ENCODE results near the gene INPP4A.
A peak's percentile ranks its signal among the peaks of the same experiment; 100 is the strongest.

Gene INPP4A

GRCh38 chr2:98444436-98445176 lies at the start of gene INPP4A:
Gene INPP4A, plus strand, starts transcription at chr2:98444858. Its CDS starts 75,191 bp downstream, at chr2:98520049.
- Histone ChIP-seq H3K9ac (ENCODE audit: insufficient read length) (peak within 1 kb of the TSS; percentile 80), H3K36me3 (ENCODE audit: insufficient read depth, low read length) (no peaks in the 10 kb centered on the region), H3K9me3 (ENCODE audit: low read depth, low read length) (no peaks in the 10 kb centered on the region), H3K27ac (no peak within 1 kb of the TSS), H3K4me3 (peak within 1 kb of the TSS; percentile 80)
- TF ChIP-seq EZH2 (IDR thresholded peaks at IDR 0.05) = no peak
- TF ChIP-seq POLR2AphosphoS5 (IDR thresholded peaks at IDR 0.05; ENCODE audit: borderline replicate concordance, low read depth, low read length) = peak; percentile 52; the same call in 1 of the 2 replicates
- no peak for DNase-seq (ENCODE audit: low read depth, low spot score)

GRCh38 chr2:98395977-98396376 lies 48.7 kb upstream of the INPP4A start:
- no peak for DNase-seq (ENCODE audit: low read depth, low spot score)
- no peak for TF ChIP-seq POLR2AphosphoS5 (IDR thresholded peaks at IDR 0.05; ENCODE audit: borderline replicate concordance, low read depth, low read length)
- no peak for TF ChIP-seq FOXP2 (optimal IDR thresholded peaks at IDR 0.05; ENCODE audit: control extremely low read depth, extremely low read length, insufficient read depth)
- no peak for TF ChIP-seq EZH2 (IDR thresholded peaks at IDR 0.05)
- H3K4me3 ChIP-seq = no peak overlapping the region
- no peaks in the 10 kb centered on the region for H3K9me3 ChIP-seq (ENCODE audit: low read depth, low read length)
- no peaks in the 10 kb centered on the region for H3K36me3 ChIP-seq (ENCODE audit: insufficient read depth, low read length)
- H3K9ac ChIP-seq (ENCODE audit: insufficient read length) = no peak overlapping the region
- no peak overlapping the region for H3K27ac ChIP-seq

- Histone ChIP-seq H3K9ac (ENCODE audit: insufficient read length) (no peak overlapping the region), H3K9me3 (ENCODE audit: low read depth, low read length) (no peaks in the 10 kb centered on the region), H3K4me3 (no peak overlapping the region), H3K36me3 (ENCODE audit: insufficient read depth, low read length) (no peaks in the 10 kb centered on the region), H3K27ac (no peak overlapping the region)
- no peak for TF ChIP-seq FOXP2 (optimal IDR thresholded peaks at IDR 0.05; ENCODE audit: control extremely low read depth, extremely low read length, insufficient read depth)
- no peak for DNase-seq (ENCODE audit: low read depth, low spot score)
Observed at GRCh38 chr2:98396745-98397355, 47.8 kb upstream of the INPP4A start.

- Histone ChIP-seq H3K36me3 (ENCODE audit: insufficient read depth, low read length) (no peaks in the 10 kb centered on the region), H3K27ac (no peak overlapping the region), H3K9ac (ENCODE audit: insufficient read length) (no peak overlapping the region), H3K9me3 (ENCODE audit: low read depth, low read length) (no peaks in the 10 kb centered on the region), H3K4me3 (no peak overlapping the region)
- TF ChIP-seq EZH2 (IDR thresholded peaks at IDR 0.05) (no peak), POLR2AphosphoS5 (IDR thresholded peaks at IDR 0.05; ENCODE audit: borderline replicate concordance, low read depth, low read length) (no peak), FOXP2 (optimal IDR thresholded peaks at IDR 0.05; ENCODE audit: control extremely low read depth, extremely low read length, insufficient read depth) (no peak)
- no peak for DNase-seq (ENCODE audit: low read depth, low spot score)
Observed at GRCh38 chr2:98399140-98399539, 45.5 kb upstream of the INPP4A start.

GRCh38 chr2:98403878-98404277 lies 40.8 kb upstream of the INPP4A start:
- Histone ChIP-seq H3K4me3 (no peak overlapping the region), H3K9ac (ENCODE audit: insufficient read length) (no peak overlapping the region), H3K9me3 (ENCODE audit: low read depth, low read length) (no peaks in the 10 kb centered on the region), H3K36me3 (ENCODE audit: insufficient read depth, low read length) (no peaks in the 10 kb centered on the region), H3K27ac (no peak overlapping the region)
- TF ChIP-seq POLR2AphosphoS5 (IDR thresholded peaks at IDR 0.05; ENCODE audit: borderline replicate concordance, low read depth, low read length) (no peak), EZH2 (IDR thresholded peaks at IDR 0.05) (no peak), FOXP2 (optimal IDR thresholded peaks at IDR 0.05; ENCODE audit: control extremely low read depth, extremely low read length, insufficient read depth) (no peak)
- DNase-seq (ENCODE audit: low read depth, low spot score) = no peak

- H3K4me3 ChIP-seq = no peak overlapping the region
- no peaks in the 10 kb centered on the region for H3K9me3 ChIP-seq (ENCODE audit: low read depth, low read length)
- no peak overlapping the region for H3K27ac ChIP-seq
- no peak for TF ChIP-seq FOXP2 (optimal IDR thresholded peaks at IDR 0.05; ENCODE audit: control extremely low read depth, extremely low read length, insufficient read depth)
- no peak for TF ChIP-seq EZH2 (IDR thresholded peaks at IDR 0.05)
- TF ChIP-seq POLR2AphosphoS5 (IDR thresholded peaks at IDR 0.05; ENCODE audit: borderline replicate concordance, low read depth, low read length) = no peak
- no peaks in the 10 kb centered on the region for H3K36me3 ChIP-seq (ENCODE audit: insufficient read depth, low read length)
- no peak overlapping the region for H3K9ac ChIP-seq (ENCODE audit: insufficient read length)
- DNase-seq (ENCODE audit: low read depth, low spot score) = no peak
Observed at GRCh38 chr2:98404556-98405250, 40.0 kb upstream of the INPP4A start.

- Histone ChIP-seq H3K27ac (no peak overlapping the region), H3K9ac (ENCODE audit: insufficient read length) (no peak overlapping the region), H3K9me3 (ENCODE audit: low read depth, low read length) (no peaks in the 10 kb centered on the region), H3K36me3 (ENCODE audit: insufficient read depth, low read length) (no peaks in the 10 kb centered on the region), H3K4me3 (no peak overlapping the region)
- no peak for TF ChIP-seq EZH2 (IDR thresholded peaks at IDR 0.05)
- no peak for TF ChIP-seq POLR2AphosphoS5 (IDR thresholded peaks at IDR 0.05; ENCODE audit: borderline replicate concordance, low read depth, low read length)
- no peak for TF ChIP-seq FOXP2 (optimal IDR thresholded peaks at IDR 0.05; ENCODE audit: control extremely low read depth, extremely low read length, insufficient read depth)
- DNase-seq (ENCODE audit: low read depth, low spot score) = no peak
Observed at GRCh38 chr2:98405301-98405700, 39.4 kb upstream of the INPP4A start.

GRCh38 chr2:98408155-98408554 lies 36.5 kb upstream of the INPP4A start:
- Histone ChIP-seq H3K9me3 (ENCODE audit: low read depth, low read length) (no peaks in the 10 kb centered on the region), H3K36me3 (ENCODE audit: insufficient read depth, low read length) (no peaks in the 10 kb centered on the region), H3K4me3 (no peak overlapping the region), H3K27ac (no peak overlapping the region), H3K9ac (ENCODE audit: insufficient read length) (no peak overlapping the region)
- TF ChIP-seq FOXP2 (optimal IDR thresholded peaks at IDR 0.05; ENCODE audit: control extremely low read depth, extremely low read length, insufficient read depth) (no peak), POLR2AphosphoS5 (IDR thresholded peaks at IDR 0.05; ENCODE audit: borderline replicate concordance, low read depth, low read length) (no peak), EZH2 (IDR thresholded peaks at IDR 0.05) (no peak)
- no peak for DNase-seq (ENCODE audit: low read depth, low spot score)
